GM12873 (cell line): ENCODE results near the gene RSF1.

Source experiments
- CTCF ChIP-seq: IDR thresholded peaks from 2 replicates; pipeline ENCODE4 v1.5.1; 2012; ENCODE audit warnings: low read depth, mild to moderate bottlenecking, moderate library complexity, low read length, control low read depth; ENCODE audit not compliant: insufficient read depth; ENCODE audit errors: missing control alignments

RSF1 gene

GRCh38 chr11:77698896-77699295 is 121.6 kb downstream of the RSF1 start:
- TF ChIP-seq CTCF, result no peak

GRCh38 chr11:77697865-77698264 is 122.7 kb downstream of the RSF1 start:
- TF ChIP-seq CTCF, result no peak

GRCh38 chr11:77695417-77695816 is 125.1 kb downstream of the RSF1 start:
- no peak for TF ChIP-seq CTCF

- no peak for TF ChIP-seq CTCF
Measured at GRCh38 chr11:77690649-77691048, 129.9 kb downstream of the RSF1 start.

- TF ChIP-seq CTCF, result no peak
Measured at GRCh38 chr11:77687088-77687487, 133.4 kb downstream of the RSF1 start.

- no peak for TF ChIP-seq CTCF
Measured at GRCh38 chr11:77677138-77677537, 143.4 kb downstream of the RSF1 start.

GRCh38 chr11:77672264-77672663 is 148.3 kb downstream of the RSF1 start:
- TF ChIP-seq CTCF, result no peak
